ENCODE data around the gene TMTC2. TPM values are rescaled to one million over a fixed set of nuclear protein-coding genes. Genes with fewer than 3 reads are reported as not detected.

The TMTC2 gene
- total RNA-seq, 1 donor from 2014 or later, result 2.2 TPM

DNA sequence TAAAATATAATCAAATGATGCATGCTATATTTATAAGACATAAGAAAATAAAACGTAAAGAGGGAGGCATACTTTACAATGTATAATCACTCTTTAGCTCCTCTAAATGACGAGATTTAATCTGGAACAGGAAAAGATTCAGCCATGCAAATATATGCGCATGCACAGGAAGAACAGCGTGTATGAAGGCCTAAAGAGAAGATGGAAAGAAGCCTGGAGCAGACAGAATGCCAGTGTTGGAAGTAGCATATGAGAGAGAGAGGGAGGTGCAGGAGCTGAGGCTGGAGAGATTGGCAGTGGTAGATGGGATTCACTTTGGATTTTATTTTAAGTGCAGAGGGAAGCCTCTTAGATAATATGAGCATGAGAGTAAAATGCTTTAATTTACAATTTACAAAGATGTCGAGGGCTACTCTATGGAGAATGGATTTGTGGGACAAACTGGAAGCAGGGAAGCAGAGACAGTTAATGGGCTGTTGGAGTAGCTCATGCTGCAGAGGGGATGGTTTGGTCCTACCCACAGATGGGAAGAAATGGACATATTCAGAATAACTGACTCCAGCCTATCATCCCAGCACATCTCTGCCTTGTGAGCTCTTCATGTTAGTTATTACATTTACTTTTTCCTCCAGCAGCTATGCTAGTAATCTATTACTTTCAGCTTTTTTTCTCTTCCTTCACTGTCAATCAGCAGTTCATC is 411.1 kb downstream of the TMTC2 start:
- CTCF ChIA-PET, result no interaction called here
- intact Hi-C loops (cut with micrococcal nuclease), result no loop called here

GRCh38 chr12:83099436-83099835 is 412.7 kb downstream of the TMTC2 start:
- H3K4me3 Mint-ChIP-seq, result no peak overlapping the region
- H3K27ac Mint-ChIP-seq, result no peak overlapping the region
- no peak for DNase-seq
- no peaks in the 10 kb centered on the region for H3K27me3 Mint-ChIP-seq
- no peaks in the 10 kb centered on the region for H3K4me1 Mint-ChIP-seq
- intact Hi-C loops (cut with micrococcal nuclease), result no loop called here
- H3K9me3 Mint-ChIP-seq, result peaks cover 6% of the 10 kb centered on the region
- ATAC-seq (ENCODE audit: low read depth), result no peak
- TF ChIP-seq, protein P1, sequence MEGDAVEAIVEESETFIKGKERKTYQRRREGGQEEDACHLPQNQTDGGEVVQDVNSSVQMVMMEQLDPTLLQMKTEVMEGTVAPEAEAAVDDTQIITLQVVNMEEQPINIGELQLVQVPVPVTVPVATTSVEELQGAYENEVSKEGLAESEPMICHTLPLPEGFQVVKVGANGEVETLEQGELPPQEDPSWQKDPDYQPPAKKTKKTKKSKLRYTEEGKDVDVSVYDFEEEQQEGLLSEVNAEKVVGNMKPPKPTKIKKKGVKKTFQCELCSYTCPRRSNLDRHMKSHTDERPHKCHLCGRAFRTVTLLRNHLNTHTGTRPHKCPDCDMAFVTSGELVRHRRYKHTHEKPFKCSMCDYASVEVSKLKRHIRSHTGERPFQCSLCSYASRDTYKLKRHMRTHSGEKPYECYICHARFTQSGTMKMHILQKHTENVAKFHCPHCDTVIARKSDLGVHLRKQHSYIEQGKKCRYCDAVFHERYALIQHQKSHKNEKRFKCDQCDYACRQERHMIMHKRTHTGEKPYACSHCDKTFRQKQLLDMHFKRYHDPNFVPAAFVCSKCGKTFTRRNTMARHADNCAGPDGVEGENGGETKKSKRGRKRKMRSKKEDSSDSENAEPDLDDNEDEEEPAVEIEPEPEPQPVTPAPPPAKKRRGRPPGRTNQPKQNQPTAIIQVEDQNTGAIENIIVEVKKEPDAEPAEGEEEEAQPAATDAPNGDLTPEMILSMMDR (IDR thresholded peaks at IDR 0.05), result no peak
- CTCF ChIA-PET, result no interaction called here
- POLR2A ChIA-PET, result no interaction called here
- H3K36me3 Mint-ChIP-seq (ENCODE audit: low read depth), result no peaks in the 10 kb centered on the region

More for the DNA sequence above, 411.1 kb downstream of the TMTC2 start:
- DNase-seq (no peak), ATAC-seq (ENCODE audit: low read depth) (no peak)
- Mint-ChIP-seq H3K27me3 (no peaks in the 10 kb centered on the region), H3K27ac (no peak overlapping the region), H3K4me1 (no peaks in the 10 kb centered on the region), H3K9me3 (peaks cover 6% of the 10 kb centered on the region), H3K36me3 (ENCODE audit: low read depth) (no peaks in the 10 kb centered on the region), H3K4me3 (no peak overlapping the region)
- POLR2A ChIA-PET, result no interaction called here
- TF ChIP-seq, protein P1 (IDR thresholded peaks at IDR 0.05), result no peak

DNA sequence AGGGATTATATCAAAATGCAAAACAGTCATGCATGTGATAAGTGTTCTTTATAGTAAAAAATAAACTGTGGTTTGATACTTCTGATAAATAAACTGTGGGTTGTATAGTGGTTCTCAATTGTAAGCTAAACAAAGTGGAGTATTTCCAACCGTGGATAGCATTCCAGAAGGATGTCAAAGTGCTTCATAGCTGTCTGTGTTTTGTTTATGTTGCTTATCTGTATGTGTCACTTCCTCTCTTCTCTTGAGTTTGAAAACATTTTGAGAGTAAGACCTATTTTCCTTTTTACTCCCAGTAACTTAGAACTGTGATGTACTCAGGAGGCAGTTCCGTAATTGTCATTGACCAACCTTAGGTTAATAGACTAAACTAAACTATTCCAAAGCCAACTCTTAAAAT is 415.8 kb downstream of the TMTC2 start:
- no peak for ATAC-seq (ENCODE audit: low read depth)
- DNase-seq, result no peak
- no peak overlapping the region for H3K4me3 Mint-ChIP-seq
- H3K9me3 Mint-ChIP-seq, result peaks cover 4% of the 10 kb centered on the region
- CTCF ChIA-PET, result no interaction called here
- H3K27me3 Mint-ChIP-seq, result no peaks in the 10 kb centered on the region
- H3K36me3 Mint-ChIP-seq (ENCODE audit: low read depth), result no peaks in the 10 kb centered on the region
- TF ChIP-seq, protein P1 (IDR thresholded peaks at IDR 0.05), result no peak
- POLR2A ChIA-PET, result no interaction called here
- H3K27ac Mint-ChIP-seq, result no peak overlapping the region
- H3K4me1 Mint-ChIP-seq, result no peaks in the 10 kb centered on the region
- intact Hi-C loops (cut with micrococcal nuclease), result no loop called here

DNA sequence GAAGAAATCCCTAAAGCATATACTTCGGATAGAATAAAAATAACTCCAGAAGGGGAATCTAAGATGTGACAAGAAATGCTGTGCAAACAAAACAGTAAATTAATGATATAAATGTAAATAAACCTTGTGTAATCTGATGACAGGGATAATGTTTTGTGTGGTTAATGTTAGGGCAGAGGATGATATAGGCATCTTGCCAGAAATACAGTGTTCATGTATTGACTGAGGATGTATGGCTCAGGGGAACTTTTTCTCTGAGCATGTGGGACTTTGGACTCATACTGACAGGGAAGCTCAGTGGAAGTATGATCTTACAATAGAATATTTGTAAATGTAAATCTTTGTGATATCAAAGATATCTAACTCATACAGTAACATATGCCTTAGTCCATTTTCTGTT is 420.2 kb downstream of the TMTC2 start:
- CTCF ChIA-PET, result no interaction called here
- intact Hi-C loops (cut with micrococcal nuclease), result no loop called here
- Mint-ChIP-seq H3K4me1 (no peaks in the 10 kb centered on the region), H3K36me3 (ENCODE audit: low read depth) (no peaks in the 10 kb centered on the region), H3K27ac (no peak overlapping the region), H3K4me3 (no peak overlapping the region), H3K27me3 (no peaks in the 10 kb centered on the region), H3K9me3 (peaks cover 7% of the 10 kb centered on the region)
- no peak for DNase-seq
- POLR2A ChIA-PET, result no interaction called here
- ATAC-seq (ENCODE audit: low read depth), result no peak
- TF ChIP-seq, protein P1 (IDR thresholded peaks at IDR 0.05), result no peak

- no peak for DNase-seq
- TF ChIP-seq, protein P1 (IDR thresholded peaks at IDR 0.05), result no peak
- ATAC-seq (ENCODE audit: low read depth), result no peak
- no peak overlapping the region for H3K27ac Mint-ChIP-seq
- ChIA-PET CTCF (no interaction called here), POLR2A (no interaction called here)
- H3K27me3 Mint-ChIP-seq, result no peaks in the 10 kb centered on the region
- no peaks in the 10 kb centered on the region for H3K36me3 Mint-ChIP-seq (ENCODE audit: low read depth)
- H3K4me1 Mint-ChIP-seq, result no peaks in the 10 kb centered on the region
- H3K9me3 Mint-ChIP-seq, result peaks cover 7% of the 10 kb centered on the region
- no peak overlapping the region for H3K4me3 Mint-ChIP-seq
- intact Hi-C loops (cut with micrococcal nuclease), result no loop called here
These were observed 423.7 kb downstream of the TMTC2 start for GRCh38 chr12:83110424-83110823.

All from activated B cell treated with CpG ODN at 0.5 μM for 24 hours (primary cell).